Measurements from ENCODE around the gene CD200R1L. TPM values are rescaled to one million over a fixed set of nuclear protein-coding genes. Genes with fewer than 3 reads are reported as not detected.

The CD200R1L gene
- total and polyA plus RNA-seq, 7 experiments from 2014 or later: not detected

DNA sequence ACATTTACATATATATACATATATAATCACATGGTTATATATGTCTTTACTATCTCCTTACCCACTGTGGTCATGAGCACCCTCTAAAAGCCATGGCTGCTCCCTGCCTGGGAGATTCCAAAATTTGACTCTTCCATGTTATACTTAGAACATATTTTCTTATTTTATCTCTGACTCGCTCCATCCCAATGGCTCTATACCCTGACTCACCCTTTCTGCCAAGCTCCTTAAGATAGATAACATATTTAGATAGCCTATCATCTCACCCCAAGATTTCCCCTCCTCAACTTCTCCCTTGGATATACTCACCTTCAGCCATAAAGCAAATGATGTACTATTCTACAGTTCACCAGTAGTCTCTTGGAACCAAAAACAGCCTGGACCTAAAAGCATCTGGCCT is 65.1 kb downstream of the CD200R1L start:
- no peak overlapping the region for H3K4me3 ChIP-seq (ENCODE audit: low read length)
- H3K36me3 ChIP-seq (ENCODE audit: control insufficient read depth in 2 of 3, insufficient read depth in 3 of 3, low read length in 3 of 3): no peaks in the 10 kb centered on the region
- POLR2A ChIA-PET: interaction anchor here (0.6 kb wide), 1 partner anchor 42 kb away, joined by 3 read pairs; no protein-coding TSS in a partner anchor
- H3K4me1 ChIP-seq (ENCODE audit: control insufficient read depth in 2 of 2, insufficient read depth in 2 of 2, low read length in 2 of 2): no peaks in the 10 kb centered on the region
- no peaks in the 10 kb centered on the region for H3K9me3 ChIP-seq (ENCODE audit: control insufficient read depth in 2 of 3, low read length in 3 of 3)
- H3K4me1 Mint-ChIP-seq: peaks cover 0 to 7% (median 0%) of the 10 kb centered on the region in 7 donors
- no peak overlapping the region for H3K4me3 Mint-ChIP-seq
- no peak for DNase-seq
- H3K27ac Mint-ChIP-seq: no peak overlapping the region
- H3K27me3 ChIP-seq (ENCODE audit: control insufficient read depth in 2 of 2, insufficient read depth in 2 of 2, low read length in 2 of 2): no peaks in the 10 kb centered on the region
- intact Hi-C loops (cut with micrococcal nuclease): no loop called here
- ATAC-seq: no peak
- H3K27me3 Mint-ChIP-seq: peaks cover 0 to 8% (median 0%) of the 10 kb centered on the region in 5 donors
- CTCF ChIA-PET: no interaction called here
- no peak overlapping the region for H3K27ac ChIP-seq (ENCODE audit: low read depth, low read length)
- peaks cover 0 to 3% (median 0%) of the 10 kb centered on the region in 11 donors for H3K9me3 Mint-ChIP-seq
- H3K36me3 Mint-ChIP-seq: peaks cover 0 to 2% (median 0%) of the 10 kb centered on the region in 5 donors

DNA sequence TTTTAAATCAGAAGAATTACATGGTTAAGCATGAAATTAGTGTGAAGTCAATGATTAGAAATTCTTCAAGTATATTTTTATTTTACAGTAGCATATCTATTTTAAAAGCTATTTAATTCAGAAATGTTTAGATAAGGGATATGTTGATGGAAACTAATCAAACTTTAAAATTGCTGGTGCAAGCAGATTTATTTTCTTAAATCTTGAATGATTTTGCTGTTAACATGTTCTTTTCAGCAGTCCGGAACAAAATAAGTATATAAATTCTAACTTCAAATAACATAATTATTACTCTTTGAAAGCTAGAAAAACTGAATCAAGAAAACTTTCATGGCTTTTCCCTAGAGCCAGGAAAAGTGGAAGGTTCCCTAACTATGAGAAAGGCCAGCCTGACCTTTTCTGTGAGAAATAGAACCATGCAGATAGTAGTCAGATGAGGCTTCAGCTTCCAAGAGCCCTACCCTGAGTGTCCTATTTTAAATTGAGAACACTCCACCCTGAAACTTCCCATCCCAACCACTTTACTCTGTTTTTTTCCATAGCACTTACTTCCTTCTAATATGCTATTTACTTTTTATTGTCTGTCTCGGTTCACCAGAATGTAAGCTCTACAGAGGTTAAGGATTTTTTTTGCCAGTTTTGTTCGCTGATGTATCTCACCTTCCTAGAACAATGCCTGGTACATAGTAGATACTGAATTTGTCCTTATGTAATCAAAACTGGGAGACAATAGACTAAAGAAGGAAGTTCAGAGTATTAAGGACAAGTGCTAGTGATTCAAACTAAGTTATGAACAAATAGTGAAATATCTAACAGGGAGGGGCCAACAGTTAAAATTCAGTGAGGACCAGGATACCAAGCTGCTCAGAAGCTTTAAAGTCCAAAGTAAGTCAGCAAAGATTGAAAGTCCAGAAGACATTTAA is 66.8 kb downstream of the CD200R1L start:
- ChIA-PET POLR2A (no interaction called here), CTCF (interaction anchor here (0.5 kb wide), 1 partner anchor 19 kb away, joined by 3 read pairs; no protein-coding TSS in a partner anchor)
- no peak overlapping the region for H3K27ac ChIP-seq (ENCODE audit: low read depth, low read length)
- intact Hi-C loops (cut with micrococcal nuclease): no loop called here
- no peaks in the 10 kb centered on the region for H3K36me3 Mint-ChIP-seq
- no peak overlapping the region for H3K4me3 Mint-ChIP-seq
- no peaks in the 10 kb centered on the region for H3K36me3 ChIP-seq (ENCODE audit: control insufficient read depth in 2 of 3, insufficient read depth in 3 of 3, low read length in 3 of 3)
- H3K27me3 Mint-ChIP-seq: peaks cover 0 to 8% (median 0%) of the 10 kb centered on the region in 5 donors
- peaks cover 0 to 16% of the 10 kb centered on the region in 2 donors for H3K4me1 ChIP-seq (ENCODE audit: control insufficient read depth in 2 of 2, insufficient read depth in 2 of 2, low read length in 2 of 2)
- H3K27me3 ChIP-seq (ENCODE audit: control insufficient read depth in 2 of 2, insufficient read depth in 2 of 2, low read length in 2 of 2): no peaks in the 10 kb centered on the region
- H3K4me3 ChIP-seq (ENCODE audit: low read length): no peak overlapping the region
- no peaks in the 10 kb centered on the region for H3K9me3 ChIP-seq (ENCODE audit: control insufficient read depth in 2 of 3, low read length in 3 of 3)
- no peak for DNase-seq
- H3K9me3 Mint-ChIP-seq: peaks cover 0 to 3% (median 0%) of the 10 kb centered on the region in 11 donors
- H3K27ac Mint-ChIP-seq: no peak overlapping the region
- H3K4me1 Mint-ChIP-seq: peaks cover 0 to 12% (median 6%) of the 10 kb centered on the region in 7 donors
- no peak for ATAC-seq

DNA sequence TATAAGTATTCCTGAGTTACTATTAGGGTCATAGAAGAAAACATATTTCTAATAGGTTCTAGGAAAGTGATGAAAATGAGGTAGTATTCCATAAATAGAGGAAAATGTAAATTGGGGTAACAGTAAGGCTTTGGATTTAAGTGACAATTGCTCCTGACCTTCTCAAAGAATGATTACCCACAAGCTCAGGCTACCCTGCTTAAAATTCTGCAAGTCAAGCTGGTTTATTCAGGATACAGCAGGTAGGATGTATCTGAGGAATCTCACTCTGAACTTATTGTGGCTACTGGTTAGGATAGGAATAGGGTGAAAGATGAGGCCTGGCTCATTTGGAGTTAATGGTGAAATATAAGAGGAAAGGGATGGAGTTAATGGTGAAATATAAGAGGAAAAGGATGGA is 67.7 kb downstream of the CD200R1L start:
- Histone ChIP-seq H3K36me3 (ENCODE audit: control insufficient read depth in 2 of 3, insufficient read depth in 3 of 3, low read length in 3 of 3) (no peaks in the 10 kb centered on the region), H3K4me1 (ENCODE audit: control insufficient read depth in 2 of 2, insufficient read depth in 2 of 2, low read length in 2 of 2) (peaks cover 8 to 24% of the 10 kb centered on the region in 2 donors), H3K27me3 (ENCODE audit: control insufficient read depth in 2 of 2, insufficient read depth in 2 of 2, low read length in 2 of 2) (no peaks in the 10 kb centered on the region), H3K9me3 (ENCODE audit: control insufficient read depth in 2 of 3, low read length in 3 of 3) (no peaks in the 10 kb centered on the region), H3K4me3 (ENCODE audit: low read length) (no peak overlapping the region), H3K27ac (ENCODE audit: low read depth, low read length) (no peak overlapping the region)
- CTCF ChIA-PET: no interaction called here
- no peaks in the 10 kb centered on the region for H3K36me3 Mint-ChIP-seq
- intact Hi-C loops (cut with micrococcal nuclease): no loop called here
- DNase-seq: no peak
- H3K27ac Mint-ChIP-seq: no peak overlapping the region
- peaks cover 0 to 8% (median 0%) of the 10 kb centered on the region in 5 donors for H3K27me3 Mint-ChIP-seq
- POLR2A ChIA-PET: no interaction called here
- peaks cover 6 to 17% (median 13%) of the 10 kb centered on the region in 7 donors for H3K4me1 Mint-ChIP-seq
- H3K9me3 Mint-ChIP-seq: peaks cover 0 to 3% (median 0%) of the 10 kb centered on the region in 11 donors
- no peak for ATAC-seq
- no peak overlapping the region for H3K4me3 Mint-ChIP-seq

DNA sequence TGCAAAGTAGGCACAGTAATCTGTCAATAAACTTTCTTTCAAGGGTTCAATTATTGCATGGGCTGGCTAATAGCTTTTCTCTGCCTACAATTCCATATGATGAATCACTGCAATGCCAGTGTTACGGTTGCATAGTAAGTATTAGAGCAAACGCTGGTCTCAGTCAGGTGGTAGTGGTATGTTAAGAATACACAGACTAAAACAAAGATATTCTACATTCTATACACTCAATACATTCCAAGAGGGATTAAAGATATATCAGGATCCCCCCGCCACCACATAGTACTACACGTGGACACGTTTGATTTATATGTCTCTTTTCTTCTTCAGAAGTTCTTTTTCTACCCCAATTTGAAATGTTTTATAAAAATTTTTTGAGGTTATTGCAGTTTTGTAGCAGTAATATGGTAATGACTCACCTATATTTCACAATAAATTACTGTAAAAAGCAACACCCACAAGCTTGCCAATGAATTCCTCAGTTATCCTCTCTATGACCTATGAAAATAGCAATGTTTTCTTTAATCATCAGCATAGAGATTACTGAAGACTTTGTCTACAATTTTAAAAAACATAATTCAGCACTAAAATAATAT is 68.2 kb downstream of the CD200R1L start:
- Mint-ChIP-seq H3K36me3 (no peaks in the 10 kb centered on the region), H3K27me3 (peaks cover 0 to 8% (median 0%) of the 10 kb centered on the region in 5 donors), H3K4me3 (no peak overlapping the region), H3K27ac (no peak overlapping the region), H3K4me1 (peaks cover 9 to 19% (median 13%) of the 10 kb centered on the region in 7 donors), H3K9me3 (peaks cover 0 to 3% (median 0%) of the 10 kb centered on the region in 11 donors)
- ChIA-PET POLR2A (no interaction called here), CTCF (no interaction called here)
- DNase-seq (no peak), ATAC-seq (no peak)
- Histone ChIP-seq H3K4me1 (ENCODE audit: control insufficient read depth in 2 of 2, insufficient read depth in 2 of 2, low read length in 2 of 2) (peaks cover 8 to 29% of the 10 kb centered on the region in 2 donors), H3K27ac (ENCODE audit: low read depth, low read length) (no peak overlapping the region), H3K27me3 (ENCODE audit: control insufficient read depth in 2 of 2, insufficient read depth in 2 of 2, low read length in 2 of 2) (no peaks in the 10 kb centered on the region), H3K4me3 (ENCODE audit: low read length) (no peak overlapping the region), H3K36me3 (ENCODE audit: control insufficient read depth in 2 of 3, insufficient read depth in 3 of 3, low read length in 3 of 3) (no peaks in the 10 kb centered on the region), H3K9me3 (ENCODE audit: control insufficient read depth in 2 of 3, low read length in 3 of 3) (no peaks in the 10 kb centered on the region)
- intact Hi-C loops (cut with micrococcal nuclease): no loop called here

DNA sequence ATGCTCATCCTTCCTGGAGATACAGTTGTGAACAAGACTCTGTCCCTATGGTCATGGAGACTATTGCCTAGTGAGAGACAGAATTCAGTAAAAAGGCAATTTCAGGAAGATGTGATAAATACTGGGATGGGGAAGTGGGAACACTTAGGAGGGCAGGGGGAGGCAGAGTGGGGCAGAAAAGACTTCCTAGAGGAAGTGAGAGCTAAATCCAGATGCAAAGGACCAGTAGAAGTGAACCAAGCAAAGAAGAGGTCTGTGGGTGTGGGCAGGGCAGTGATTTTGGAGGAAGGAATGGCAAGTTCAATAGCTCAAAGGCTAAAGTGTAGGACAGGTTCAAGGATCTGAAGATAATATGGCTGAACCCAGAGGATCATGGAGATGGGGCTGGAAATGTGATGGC is 68.9 kb downstream of the CD200R1L start:
- ChIA-PET POLR2A (no interaction called here), CTCF (interaction anchor here (0.6 kb wide), 1 partner anchor 553 kb away, joined by 3 read pairs; no protein-coding TSS in a partner anchor)
- peak overlapping the region in 1 of 9 donors; percentile 0 for H3K27ac Mint-ChIP-seq
- DNase-seq (no peak), ATAC-seq (no peak)
- intact Hi-C loops (cut with micrococcal nuclease): no loop called here
- H3K4me3 Mint-ChIP-seq: no peak overlapping the region
- no peaks in the 10 kb centered on the region for H3K27me3 ChIP-seq (ENCODE audit: control insufficient read depth in 2 of 2, insufficient read depth in 2 of 2, low read length in 2 of 2)
- peaks cover 0 to 3% (median 0%) of the 10 kb centered on the region in 11 donors for H3K9me3 Mint-ChIP-seq
- peaks cover 9 to 19% (median 13%) of the 10 kb centered on the region in 7 donors for H3K4me1 Mint-ChIP-seq
- H3K4me3 ChIP-seq (ENCODE audit: low read length): no peak overlapping the region
- H3K27me3 Mint-ChIP-seq: peaks cover 0 to 8% (median 0%) of the 10 kb centered on the region in 5 donors
- peaks cover 8 to 35% of the 10 kb centered on the region in 2 donors for H3K4me1 ChIP-seq (ENCODE audit: control insufficient read depth in 2 of 2, insufficient read depth in 2 of 2, low read length in 2 of 2)
- no peaks in the 10 kb centered on the region for H3K9me3 ChIP-seq (ENCODE audit: control insufficient read depth in 2 of 3, low read length in 3 of 3)
- H3K27ac ChIP-seq (ENCODE audit: low read depth, low read length): no peak overlapping the region
- no peaks in the 10 kb centered on the region for H3K36me3 ChIP-seq (ENCODE audit: control insufficient read depth in 2 of 3, insufficient read depth in 3 of 3, low read length in 3 of 3)
- H3K36me3 Mint-ChIP-seq: no peaks in the 10 kb centered on the region

DNA sequence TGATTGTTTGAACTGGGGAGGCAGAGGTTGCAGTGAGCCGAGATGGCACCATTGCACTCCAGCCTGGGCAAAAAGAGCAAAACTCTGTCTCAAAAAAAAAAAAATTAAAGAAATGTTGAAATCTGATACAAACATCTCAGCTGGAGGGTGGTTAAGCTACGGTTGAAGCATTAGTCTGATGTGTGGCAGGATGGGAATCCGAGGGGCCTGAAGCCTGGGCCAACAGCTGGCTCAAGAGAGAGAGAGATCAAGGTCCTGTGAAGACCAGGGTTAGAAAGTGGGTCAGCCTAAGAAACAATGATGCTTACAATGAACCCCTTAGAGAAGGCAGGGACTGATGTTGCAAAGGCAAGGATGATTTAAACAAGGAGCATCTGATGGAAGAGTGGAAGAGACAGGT is 69.8 kb downstream of the CD200R1L start:
- POLR2A ChIA-PET: interaction anchor here (0.6 kb wide), 1 partner anchor 666 kb away, joined by 3 read pairs; no protein-coding TSS in a partner anchor
- Histone ChIP-seq H3K27me3 (ENCODE audit: control insufficient read depth in 2 of 2, insufficient read depth in 2 of 2, low read length in 2 of 2) (no peaks in the 10 kb centered on the region), H3K27ac (ENCODE audit: low read depth, low read length) (no peak overlapping the region), H3K36me3 (ENCODE audit: control insufficient read depth in 2 of 3, insufficient read depth in 3 of 3, low read length in 3 of 3) (no peaks in the 10 kb centered on the region), H3K4me1 (ENCODE audit: control insufficient read depth in 2 of 2, insufficient read depth in 2 of 2, low read length in 2 of 2) (peaks cover 8 to 39% of the 10 kb centered on the region in 2 donors), H3K4me3 (ENCODE audit: low read length) (no peak overlapping the region), H3K9me3 (ENCODE audit: control insufficient read depth in 2 of 3, low read length in 3 of 3) (no peaks in the 10 kb centered on the region)
- no peak overlapping the region for H3K4me3 Mint-ChIP-seq
- CTCF ChIA-PET: interaction anchor here (1.0 kb wide), 1 partner anchor 42 kb away, joined by 4 read pairs; no protein-coding TSS in a partner anchor
- peaks cover 0 to 3% (median 0%) of the 10 kb centered on the region in 11 donors for H3K9me3 Mint-ChIP-seq
- intact Hi-C loops (cut with micrococcal nuclease): no loop called here
- peaks cover 0 to 8% (median 0%) of the 10 kb centered on the region in 5 donors for H3K27me3 Mint-ChIP-seq
- peaks cover 9 to 19% (median 13%) of the 10 kb centered on the region in 7 donors for H3K4me1 Mint-ChIP-seq
- DNase-seq (no peak), ATAC-seq (no peak)
- no peaks in the 10 kb centered on the region for H3K36me3 Mint-ChIP-seq
- no peak overlapping the region for H3K27ac Mint-ChIP-seq
